ENCODE measurements around the gene DCT. TPM values are rescaled to one million over a fixed set of nuclear protein-coding genes. Genes with fewer than 3 reads are reported as not detected.

The DCT gene
- not detected in 2 replicates for total RNA-seq

GRCh38 chr13:94479616-94480015 is at the start of gene DCT:
Gene DCT, minus strand, starts transcription at chr13:94479682. Its CDS starts 427 bp downstream, at chr13:94479255.

Other genes with a start within 250 kb of the DCT start
- 11.0 and 15.3 TPM in 2 replicates for gene TGDS, start 116.5 kb upstream of the DCT start, total RNA-seq
- 7.2 and 8.1 TPM in 2 replicates for gene GPR180, start 122.2 kb upstream of the DCT start, total RNA-seq
- 0.16 TPM in 1 of 2 replicates, not detected in the other for gene SOX21, start 232.9 kb upstream of the DCT start, total RNA-seq